Stimulated activated naive CD4-positive, alpha-beta T cell treated with Interleukin-2 at 50 U/mL for 16 hours (primary cell): Measurements from ENCODE around the gene CD68.
"Not testable (repeated sequence)": the region's sequence is repeated elsewhere in the genome, so short reads cannot be mapped to it uniquely, and the experiment has no call there.

ENCODE experiments used
- DNase-seq: peaks from one replicate; lab custom pipeline; 2025; lab: John Stamatoyannopoulos, UW

Gene CD68

GRCh38 chr17:7580604-7581575 is 1.5 kb downstream of the CD68 start:
- no peak for DNase-seq

GRCh38 chr17:7582396-7583252 is 3.2 kb downstream of the CD68 start:
- DNase-seq = no peak

GRCh38 chr17:7583253-7584109 is 4.0 kb downstream of the CD68 start, which contains the start of gene MPDU1:
TSS of gene MPDU1 (plus strand) at chr17:7583852. CDS start at chr17:7583863, 11 bp downstream.
- DNase-seq = peak; percentile 94

GRCh38 chr17:7586673-7587419 is 7.4 kb downstream of the CD68 start:
- no peak for DNase-seq

- no peak for DNase-seq
Measured at GRCh38 chr17:7587420-7588151, 8.1 kb downstream of the CD68 start.

- DNase-seq = no peak
Measured at GRCh38 chr17:7588553-7589203, 9.2 kb downstream of the CD68 start.

GRCh38 chr17:7589204-7589868 is 9.9 kb downstream of the CD68 start:
- peak; percentile 38 for DNase-seq

GRCh38 chr17:7589891-7590691 is 10.7 kb downstream of the CD68 start, which contains the start of gene SOX15:
TSS of gene SOX15 (minus strand) at chr17:7590094. CDS start at chr17:7589676, 418 bp downstream.
- no peak for DNase-seq

GRCh38 chr17:7590743-7591142 is 11.3 kb downstream of the CD68 start:
- DNase-seq = no peak

GRCh38 chr17:7591596-7591995 is 12.2 kb downstream of the CD68 start:
- DNase-seq = no peak

- no peak for DNase-seq
Measured at GRCh38 chr17:7592422-7593021, 13.1 kb downstream of the CD68 start.

GRCh38 chr17:7593296-7593695 is 13.9 kb downstream of the CD68 start:
- no peak for DNase-seq

GRCh38 chr17:7597561-7597960 is 18.1 kb downstream of the CD68 start:
- not testable (repeated sequence) for DNase-seq

GRCh38 chr17:7606280-7606679 is 26.8 kb downstream of the CD68 start:
- no peak for DNase-seq

- DNase-seq = no peak
Measured at GRCh38 chr17:7610641-7611040, 31.2 kb downstream of the CD68 start.

- DNase-seq = no peak
Measured at GRCh38 chr17:7611635-7612293, 32.3 kb downstream of the CD68 start.

- DNase-seq = no peak
Measured at GRCh38 chr17:7612294-7612640, 32.8 kb downstream of the CD68 start.
